GM12864 (cell line): ENCODE results near the gene TRIM29.

Experiments used
- DNase-seq: peaks from one replicate; pipeline ENCODE4 v3.0.0-alpha.2; 2011; ENCODE audit warnings: low read depth
- H3K4me3 ChIP-seq: 2 replicates; pipeline ENCODE4 v1.5.1; 2011; ENCODE audit warnings: mild to moderate bottlenecking, low read depth, low read length, control low read depth
- TF ChIP-seq, protein P1 (sequence below): IDR thresholded peaks from 2 replicates; pipeline ENCODE4 v1.5.1; 2011; ENCODE audit warnings: low read depth, mild to moderate bottlenecking, moderate library complexity, low read length, control low read depth, inconsistent platforms; ENCODE audit errors: missing control alignments

The TRIM29 gene

DNA sequence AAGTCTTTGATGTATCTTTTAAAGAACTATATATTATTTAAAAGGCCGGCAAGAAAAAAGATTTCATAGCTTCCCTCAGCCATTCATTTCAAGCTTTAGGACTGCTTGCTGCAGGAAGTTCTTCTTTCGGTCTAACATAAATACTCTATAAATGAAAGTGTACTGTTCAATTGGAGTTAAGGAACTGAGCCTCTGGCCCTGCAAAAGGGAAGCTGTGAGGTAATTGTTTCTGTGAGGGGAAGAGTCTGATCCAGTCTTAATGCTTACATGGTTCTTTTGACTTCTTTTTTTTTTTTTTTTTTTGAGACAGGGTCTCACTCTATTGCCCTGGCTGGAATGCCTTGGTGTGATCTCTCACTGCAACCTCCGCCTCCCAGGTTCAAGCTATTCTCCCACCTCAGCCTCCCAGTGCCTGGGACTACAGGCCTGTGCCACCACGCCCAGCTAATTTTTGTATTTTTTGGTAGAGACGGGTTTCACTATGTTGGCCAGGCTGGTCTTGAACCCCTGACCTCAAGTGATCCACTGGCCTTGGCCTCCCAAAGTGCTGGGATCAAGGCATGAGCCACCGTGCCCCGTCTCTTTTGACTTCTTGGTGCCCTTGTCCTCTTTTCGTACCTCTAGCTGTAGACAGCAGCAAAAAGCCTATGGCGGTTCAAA, 4.7 kb upstream of the TRIM29 start:
- H3K4me3 ChIP-seq, result no peak overlapping the region
- no peak for DNase-seq
- TF ChIP-seq, protein P1, sequence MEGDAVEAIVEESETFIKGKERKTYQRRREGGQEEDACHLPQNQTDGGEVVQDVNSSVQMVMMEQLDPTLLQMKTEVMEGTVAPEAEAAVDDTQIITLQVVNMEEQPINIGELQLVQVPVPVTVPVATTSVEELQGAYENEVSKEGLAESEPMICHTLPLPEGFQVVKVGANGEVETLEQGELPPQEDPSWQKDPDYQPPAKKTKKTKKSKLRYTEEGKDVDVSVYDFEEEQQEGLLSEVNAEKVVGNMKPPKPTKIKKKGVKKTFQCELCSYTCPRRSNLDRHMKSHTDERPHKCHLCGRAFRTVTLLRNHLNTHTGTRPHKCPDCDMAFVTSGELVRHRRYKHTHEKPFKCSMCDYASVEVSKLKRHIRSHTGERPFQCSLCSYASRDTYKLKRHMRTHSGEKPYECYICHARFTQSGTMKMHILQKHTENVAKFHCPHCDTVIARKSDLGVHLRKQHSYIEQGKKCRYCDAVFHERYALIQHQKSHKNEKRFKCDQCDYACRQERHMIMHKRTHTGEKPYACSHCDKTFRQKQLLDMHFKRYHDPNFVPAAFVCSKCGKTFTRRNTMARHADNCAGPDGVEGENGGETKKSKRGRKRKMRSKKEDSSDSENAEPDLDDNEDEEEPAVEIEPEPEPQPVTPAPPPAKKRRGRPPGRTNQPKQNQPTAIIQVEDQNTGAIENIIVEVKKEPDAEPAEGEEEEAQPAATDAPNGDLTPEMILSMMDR, result no peak

DNA sequence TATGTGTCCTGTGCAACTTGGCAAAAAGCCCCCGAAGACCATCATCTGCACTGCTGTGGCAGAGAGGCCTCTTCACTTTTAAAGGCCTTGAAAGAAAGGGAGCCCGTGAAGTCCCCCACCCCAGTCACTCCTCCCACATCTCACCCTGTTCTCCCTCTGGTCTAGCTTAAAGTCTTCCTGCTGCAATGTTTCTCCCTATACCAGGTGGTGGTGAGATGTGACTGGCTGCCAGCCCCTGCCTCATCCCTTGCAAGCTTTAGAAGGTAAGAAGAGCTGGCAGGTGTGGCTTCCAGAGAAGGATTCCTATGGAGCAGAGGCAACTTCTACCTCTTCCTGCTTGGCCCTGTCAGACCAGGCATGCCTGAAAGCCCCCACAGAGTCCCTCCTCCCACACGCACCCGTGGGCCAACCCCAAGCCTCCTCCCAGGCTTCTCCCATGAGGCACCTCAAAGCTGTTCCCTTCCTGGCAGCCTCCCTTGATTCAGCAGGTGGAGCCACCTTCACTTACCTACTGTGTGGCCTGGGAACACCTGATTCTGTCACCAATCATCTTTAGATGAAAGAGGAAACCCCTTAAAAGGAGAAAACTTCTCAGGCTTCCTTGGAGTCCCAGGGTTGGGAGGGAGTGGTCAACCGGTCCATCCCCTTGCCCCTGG, 4.0 kb upstream of the TRIM29 start:
- DNase-seq, result no peak
- no peak overlapping the region for H3K4me3 ChIP-seq
- TF ChIP-seq, protein P1, result no peak

DNA sequence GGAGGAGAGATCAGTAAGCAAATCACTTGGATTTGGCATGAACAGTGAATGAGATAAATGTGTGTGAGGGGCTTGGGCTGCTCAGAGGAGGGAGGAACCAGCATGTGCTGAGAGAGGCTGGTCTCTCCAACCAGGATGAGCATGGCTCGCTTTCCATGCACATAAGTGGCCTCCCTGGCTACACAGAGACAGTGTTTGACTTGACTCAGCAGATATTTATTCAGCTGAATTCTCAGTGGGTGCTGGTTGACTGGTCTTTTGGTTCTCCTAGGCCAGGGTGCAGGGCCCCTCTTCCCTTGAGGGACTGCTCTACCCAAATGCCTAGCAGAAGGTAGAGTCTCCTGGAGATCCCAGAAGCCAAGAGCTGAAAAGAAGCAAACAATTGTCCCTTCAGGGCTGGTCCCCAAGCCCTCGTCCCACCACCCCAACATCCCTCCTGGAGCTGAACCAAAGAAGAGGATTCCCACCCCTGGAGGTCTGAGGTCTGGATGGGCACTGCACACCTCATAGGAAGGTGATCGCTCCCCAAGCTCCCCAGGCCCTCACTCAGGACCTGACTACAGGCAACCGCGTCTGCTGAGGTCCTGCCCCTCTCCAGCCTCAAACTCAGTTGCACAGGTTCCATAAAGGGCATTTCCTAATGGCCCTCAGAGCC, 3.3 kb upstream of the TRIM29 start:
- TF ChIP-seq, protein P1, result no peak
- DNase-seq, result no peak
- no peak overlapping the region for H3K4me3 ChIP-seq

DNA sequence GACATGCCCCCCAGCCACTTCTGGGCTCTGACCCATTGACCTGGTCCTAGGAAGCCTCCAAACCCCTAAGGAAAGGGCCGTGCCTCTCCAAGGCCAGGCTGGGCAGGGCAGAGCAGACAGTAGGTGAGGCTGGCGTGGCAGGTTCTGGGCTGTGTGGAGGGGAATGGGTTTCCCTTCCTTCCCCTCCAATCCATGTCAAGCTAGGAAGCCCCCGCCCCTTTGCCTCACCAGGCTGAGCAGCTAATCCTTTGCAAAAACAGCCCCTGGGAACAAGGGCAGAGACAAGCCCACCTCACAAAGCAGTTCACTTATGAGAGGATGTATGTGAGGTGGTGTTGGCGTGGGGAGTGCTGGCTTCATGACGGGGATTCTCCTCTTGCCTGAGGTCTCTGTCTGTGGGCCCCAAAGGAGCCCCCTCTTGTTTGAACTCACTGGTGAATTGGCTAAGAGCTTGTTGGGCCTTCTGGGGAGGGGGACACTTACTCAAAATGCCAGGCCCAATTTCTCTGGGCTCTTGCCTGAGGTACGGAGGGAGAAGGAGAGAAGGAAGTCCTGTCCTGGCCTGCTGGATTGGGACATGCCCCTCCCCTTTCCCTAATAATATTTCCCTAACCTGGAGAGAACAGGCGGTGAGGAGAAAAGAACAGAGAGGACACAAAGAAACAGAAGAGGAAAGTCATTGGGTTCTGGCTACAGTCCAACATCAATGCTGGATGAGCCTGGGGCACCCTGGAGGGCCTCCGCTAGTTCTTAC, 1.6 kb upstream of the TRIM29 start:
- TF ChIP-seq, protein P1, result no peak
- DNase-seq, result no peak
- H3K4me3 ChIP-seq, result no peak overlapping the region

DNA sequence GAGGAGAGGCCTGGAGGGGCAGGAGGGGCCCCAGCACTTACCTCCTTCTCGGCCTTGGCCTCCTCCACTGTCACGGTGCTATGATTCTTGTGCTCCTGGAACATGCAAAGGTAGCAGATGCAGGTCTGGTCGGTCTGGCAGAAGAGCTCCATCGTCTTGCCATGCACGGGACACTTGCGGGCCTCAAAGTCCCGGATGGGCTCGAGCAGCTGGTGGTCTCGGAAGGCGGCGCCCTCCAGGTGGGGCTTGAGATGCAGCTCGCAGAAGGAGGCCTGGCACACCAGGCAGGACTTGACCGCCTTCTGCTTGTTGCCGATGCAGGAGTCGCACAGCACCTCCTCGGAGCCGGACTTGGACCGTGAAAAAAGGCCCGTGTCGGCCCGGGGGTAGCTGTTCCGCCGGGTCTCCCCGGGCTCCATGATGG, 714 bp downstream of the TRIM29 start:
- DNase-seq, result no peak
- TF ChIP-seq, protein P1, result no peak
- no peak overlapping the region for H3K4me3 ChIP-seq

DNA sequence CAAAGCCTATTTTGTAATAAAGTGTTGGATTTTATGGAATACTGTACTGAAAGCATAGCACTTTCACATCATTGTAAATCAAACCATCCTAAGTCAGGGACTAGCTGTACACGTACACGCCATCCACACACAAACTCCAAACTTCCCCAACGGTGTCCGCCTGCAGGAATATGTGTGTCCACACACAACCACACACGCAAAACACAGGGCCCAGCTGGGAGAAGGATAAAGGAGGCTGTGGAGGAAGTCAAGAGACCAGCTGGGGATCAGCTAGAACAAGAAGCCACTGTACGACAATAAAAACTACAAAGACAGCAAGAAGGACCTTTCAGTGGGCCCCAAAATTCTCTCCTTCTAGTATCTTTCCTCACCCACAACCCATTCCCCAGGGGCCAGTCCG, 1.6 kb downstream of the TRIM29 start:
- H3K4me3 ChIP-seq, result no peak overlapping the region
- TF ChIP-seq, protein P1, result no peak
- DNase-seq, result no peak
